GM21390 (cell line): Measurements from ENCODE around the gene PAX5.
A peak's percentile ranks its signal among the peaks of the same experiment; 100 is the strongest.

Experiments used
- ATAC-seq: cut with Tn5 transposase; IDR thresholded peaks from one replicate; pipeline ENCODE4 v1.9.1; 2021; ENCODE audit not compliant: unreplicated experiment

Gene PAX5

DNA sequence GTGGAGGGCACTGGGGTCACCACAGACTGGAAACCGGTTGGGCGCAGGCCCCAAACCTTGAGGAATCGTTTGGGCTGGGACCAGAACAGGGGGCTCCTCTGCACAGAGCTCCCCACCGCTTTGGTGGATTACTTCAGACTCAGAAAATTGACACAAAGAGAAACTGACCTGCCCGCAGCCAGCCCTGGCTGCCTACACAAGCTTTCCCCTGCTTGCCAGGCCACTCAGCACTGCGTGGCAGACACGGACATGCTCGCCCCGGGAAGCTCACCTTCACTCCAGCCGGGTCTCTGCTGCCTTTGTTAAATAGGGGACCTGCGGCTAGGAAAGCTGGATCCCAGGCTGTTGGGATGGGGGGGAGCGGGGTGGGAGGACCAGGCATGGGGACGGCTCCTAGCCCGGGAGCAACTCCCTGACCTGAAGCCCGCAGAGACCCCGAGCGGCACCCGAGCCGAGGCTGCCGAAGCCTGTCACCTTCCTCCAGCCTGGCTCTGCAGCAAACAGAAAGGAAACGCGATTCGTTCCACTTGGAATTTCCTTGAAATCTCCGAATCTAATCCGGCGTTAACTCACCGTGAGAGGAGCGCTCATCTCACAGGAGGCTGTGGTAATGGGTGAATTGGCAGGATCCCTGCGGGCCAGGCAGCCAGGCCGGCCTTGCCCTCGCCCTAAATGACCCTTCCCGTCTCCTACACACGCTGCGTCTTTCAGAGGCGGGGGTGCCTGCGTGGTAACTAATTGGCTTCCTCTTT, 8.8 kb downstream of the PAX5 start:
- ATAC-seq: no peak

DNA sequence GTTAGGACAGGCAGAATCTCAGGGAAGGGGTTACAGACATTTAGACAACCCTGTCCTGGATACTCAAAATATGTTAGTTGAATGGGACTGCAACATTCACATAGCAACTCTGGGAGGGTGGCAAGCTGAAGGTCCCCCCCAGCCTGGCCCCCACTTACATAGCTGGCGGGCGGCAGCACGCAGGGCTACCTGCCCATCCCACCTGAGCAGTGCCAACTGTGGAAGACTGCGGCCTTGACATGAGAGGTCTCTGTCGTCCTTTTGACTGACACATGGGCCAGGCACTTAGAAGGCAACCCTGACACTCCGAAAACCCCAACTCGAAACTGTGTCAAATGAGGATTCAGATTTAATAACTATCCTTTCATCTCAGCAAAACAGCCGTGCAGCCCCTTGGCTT, 16.5 kb downstream of the PAX5 start:
- no peak for ATAC-seq

DNA sequence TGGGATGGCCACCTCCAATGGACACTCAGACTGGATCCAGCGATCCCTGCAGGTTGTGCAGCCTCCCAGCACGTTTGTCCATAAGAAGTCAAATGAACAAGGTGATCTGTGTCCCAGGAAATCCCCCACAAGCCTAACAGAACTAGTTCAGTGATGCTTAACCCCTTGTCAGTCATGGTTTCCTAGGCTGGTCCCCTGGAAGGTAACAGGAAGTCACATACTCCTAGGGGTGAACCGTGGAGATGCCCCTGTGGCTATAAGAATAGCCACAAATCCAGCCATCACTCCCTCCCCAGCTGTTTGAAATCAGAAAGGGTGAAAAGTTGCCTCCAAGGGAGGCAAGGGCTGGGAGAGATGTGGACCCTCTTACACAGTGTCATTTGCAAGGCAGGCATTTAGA, 22.5 kb downstream of the PAX5 start:
- ATAC-seq: no peak

DNA sequence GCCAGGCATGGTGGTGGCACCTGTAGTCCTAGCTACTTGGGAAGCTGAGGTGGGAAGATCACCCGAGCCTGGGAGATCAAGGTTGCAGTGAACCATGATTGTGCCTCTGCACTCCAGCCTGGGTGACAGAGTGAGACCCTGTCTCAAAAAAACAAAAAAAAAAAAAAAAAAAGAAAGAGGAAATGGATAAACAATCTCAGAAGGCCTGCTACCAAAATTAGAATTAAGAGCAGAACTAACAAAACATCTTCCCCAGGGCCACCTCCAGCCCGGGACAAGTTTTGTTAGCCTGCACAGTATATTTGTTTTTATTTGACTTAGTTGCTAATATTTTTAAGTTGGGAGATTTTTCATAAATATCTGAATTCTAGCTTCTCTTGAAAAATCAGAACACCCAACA, 23.1 kb downstream of the PAX5 start:
- ATAC-seq: no peak

DNA sequence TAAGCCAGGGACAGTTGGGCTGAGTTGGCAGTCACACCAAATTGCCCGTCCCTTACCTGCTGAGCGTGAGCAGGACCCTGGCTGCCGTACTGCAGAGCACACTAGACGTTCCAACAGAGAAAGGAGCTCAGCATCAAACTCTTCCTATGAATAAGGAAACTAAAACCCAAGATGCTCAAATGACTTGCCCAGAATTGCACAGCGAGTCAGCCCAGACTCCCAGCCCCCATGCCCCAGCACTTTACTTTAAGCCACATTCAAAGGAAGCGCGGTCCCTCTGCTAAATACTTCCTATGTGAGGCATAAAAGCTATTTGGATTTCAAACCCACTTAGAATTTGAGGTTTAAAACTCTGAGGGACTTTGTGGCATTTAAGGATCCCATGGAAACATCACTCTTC, 23.9 kb downstream of the PAX5 start:
- ATAC-seq: peak; percentile 38

DNA sequence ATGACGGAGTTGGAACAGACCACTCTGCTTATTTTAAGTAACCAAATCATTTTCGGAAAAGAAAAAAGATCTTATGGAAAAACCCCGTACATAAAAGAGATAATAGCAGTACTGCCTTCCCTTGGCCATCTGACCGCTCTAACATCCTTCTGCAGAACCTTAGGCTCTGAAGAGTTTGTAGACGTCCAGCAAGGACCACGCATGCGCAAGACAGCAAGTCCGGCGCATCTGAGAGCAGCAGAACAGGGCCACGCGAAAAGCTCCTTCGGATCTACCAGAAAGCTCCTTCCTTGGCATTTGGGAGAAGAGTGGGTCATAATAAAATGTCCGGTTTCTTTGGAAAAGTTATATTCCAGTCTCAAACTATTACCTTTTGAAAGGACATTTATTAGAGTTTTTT, 26.8 kb downstream of the PAX5 start:
- ATAC-seq: no peak

DNA sequence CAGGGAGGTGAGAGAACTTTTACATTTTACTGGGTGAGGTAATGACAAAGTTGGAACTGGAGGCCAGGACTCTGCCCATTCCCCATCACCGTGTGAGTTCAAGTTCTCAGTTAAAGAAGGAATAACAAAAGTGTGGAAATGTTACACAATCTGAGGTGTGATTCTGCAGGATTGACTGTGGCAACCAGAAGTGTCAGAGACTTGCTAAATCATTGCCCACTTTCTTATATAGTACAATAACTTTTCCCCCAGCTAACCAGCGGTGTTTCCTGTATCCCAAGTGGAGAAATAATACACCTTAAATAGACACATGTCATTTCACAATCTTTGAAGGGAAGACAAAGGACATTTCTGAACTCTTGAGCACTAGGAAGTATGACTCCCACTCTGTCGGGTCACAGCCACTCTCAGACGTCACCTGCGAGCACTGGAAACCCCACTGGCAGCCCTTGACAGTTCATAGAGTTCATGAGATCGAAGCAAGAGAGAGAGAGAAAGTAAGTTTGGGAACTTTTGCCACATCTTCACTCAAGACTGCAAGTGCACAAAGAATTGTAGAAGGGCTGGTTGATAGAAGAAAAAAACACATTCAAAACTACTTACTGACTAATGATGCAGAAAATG, 28.4 kb downstream of the PAX5 start:
- ATAC-seq: peak; percentile 33

DNA sequence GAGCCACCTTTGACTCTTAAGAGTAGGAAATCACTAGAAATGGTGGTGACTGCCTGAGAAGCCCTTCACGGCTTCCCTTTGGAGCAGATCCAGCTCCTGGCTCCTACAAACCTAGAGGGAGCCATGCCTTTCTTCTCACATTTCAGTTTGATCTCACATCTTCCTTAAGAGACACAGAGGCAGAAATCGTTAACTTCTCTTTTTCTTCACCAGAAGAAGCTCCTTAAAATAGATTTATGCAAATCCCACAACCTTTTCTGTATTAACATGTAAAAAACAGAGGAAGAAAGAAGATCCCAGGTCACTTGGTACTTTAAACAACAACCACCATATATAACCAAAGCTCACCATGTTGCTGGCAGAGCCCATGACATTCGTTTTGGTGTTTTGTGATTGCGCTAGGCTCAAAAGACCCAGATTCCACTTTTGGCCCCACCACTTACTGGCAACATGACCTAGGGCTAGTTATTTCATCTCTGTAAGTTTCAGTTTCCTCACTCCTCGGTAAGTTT, 29.6 kb downstream of the PAX5 start:
- peak; percentile 29 for ATAC-seq

DNA sequence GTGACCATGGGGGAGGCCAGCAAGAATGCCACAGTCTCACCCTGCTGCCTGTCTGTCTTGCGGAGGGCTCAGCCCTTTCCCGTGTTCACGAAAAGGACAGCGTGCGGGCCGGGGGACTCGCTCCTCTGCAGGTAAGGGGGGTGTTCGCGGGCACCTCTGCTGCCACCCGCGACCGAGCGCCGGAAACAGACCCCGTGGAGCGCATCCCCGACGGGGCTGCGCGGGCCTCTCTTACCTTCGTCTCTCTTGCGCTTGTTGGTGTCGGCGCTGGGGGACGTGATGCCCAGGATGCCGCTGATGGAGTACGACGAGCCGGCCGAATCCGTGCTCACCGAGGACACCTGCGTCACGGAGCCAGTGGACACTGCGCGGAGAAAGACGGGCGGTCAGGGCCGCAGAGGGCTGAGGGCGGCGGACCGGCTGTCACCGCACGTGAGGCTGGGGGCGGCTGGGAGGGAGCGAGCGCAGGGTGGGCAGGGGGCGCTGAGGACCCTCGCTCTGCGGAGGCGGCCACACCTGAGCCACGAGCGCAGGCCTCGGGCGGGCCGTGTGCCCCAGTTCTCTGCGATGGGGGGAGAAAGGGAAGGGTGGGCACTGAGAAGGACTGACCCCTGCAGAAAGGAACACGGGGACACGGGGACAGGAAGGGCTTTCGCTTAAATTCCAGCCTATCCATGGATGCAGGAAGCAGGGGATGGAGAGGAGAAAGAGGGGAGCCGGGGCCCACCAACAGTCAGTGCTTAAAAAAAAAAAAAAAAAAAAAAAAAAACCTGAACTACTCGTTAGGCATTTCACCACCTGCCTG, 31.5 kb downstream of the PAX5 start:
- ATAC-seq: no peak

DNA sequence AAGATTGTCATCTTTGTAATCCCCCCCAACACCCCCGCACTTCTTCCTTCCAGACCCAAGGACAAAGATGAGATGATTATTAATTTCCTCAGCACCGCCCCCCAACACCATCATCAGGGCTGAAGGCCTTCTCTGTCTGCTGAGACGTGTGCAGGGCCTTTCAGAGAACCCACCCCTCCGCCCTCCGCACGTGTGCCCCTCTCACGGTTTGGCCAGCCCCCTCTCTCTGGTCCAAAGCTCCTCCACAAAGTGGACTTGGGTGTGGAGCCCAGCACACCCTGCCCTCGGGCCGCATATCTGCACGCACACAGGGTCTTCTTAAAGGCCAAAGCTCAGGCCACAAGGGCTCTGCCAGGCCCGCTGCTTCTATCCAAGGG, 32.0 kb downstream of the PAX5 start:
- ATAC-seq: no peak

DNA sequence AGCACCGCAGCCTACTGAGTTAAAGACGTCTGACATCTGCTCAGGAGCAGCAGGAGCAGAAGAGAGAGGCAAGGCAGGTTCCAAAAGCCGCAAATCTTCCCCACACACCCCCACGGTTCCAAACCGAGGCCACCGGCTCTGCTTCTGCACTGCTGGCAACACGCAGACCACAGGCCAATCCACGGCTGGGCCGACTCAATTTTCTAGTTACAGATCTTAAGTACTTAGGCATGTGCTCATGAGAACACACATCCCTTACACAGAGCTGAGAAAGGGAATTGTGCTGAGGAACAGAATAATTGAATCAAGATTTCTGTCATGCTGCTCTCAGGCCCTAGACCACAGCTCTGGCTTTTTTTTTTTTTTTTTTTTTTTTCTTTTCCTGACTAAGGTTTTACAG, 32.6 kb downstream of the PAX5 start:
- ATAC-seq: no peak

DNA sequence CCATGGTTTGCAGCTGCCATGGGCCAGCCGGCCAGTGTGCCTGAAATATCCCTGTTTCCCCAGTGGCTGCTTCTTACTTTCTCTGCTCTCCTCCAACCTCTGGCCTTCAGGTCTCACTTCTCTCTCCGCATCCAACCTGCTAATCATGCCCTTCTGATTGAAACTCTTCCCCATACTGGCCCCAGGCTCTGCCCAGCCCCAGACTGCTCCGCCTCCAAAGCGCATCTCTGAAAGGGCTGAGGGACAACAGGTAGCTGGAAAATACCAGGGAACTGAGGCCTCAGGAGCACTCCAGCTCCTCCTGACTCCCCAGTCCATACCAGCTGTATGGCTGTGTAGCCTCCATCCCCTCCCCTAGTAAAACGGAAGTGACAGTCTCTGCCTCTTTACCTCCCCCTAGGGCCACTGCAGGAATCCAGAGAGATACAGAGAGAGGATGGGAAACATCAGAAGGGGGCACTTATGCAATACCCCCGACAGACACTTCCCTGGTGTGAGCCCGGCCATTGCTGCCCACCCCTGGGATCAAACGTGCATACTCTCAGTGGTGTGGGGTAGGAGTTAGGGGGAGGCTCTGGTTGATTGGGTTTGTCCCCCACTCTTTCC, 34.2 kb downstream of the PAX5 start:
- no peak for ATAC-seq

DNA sequence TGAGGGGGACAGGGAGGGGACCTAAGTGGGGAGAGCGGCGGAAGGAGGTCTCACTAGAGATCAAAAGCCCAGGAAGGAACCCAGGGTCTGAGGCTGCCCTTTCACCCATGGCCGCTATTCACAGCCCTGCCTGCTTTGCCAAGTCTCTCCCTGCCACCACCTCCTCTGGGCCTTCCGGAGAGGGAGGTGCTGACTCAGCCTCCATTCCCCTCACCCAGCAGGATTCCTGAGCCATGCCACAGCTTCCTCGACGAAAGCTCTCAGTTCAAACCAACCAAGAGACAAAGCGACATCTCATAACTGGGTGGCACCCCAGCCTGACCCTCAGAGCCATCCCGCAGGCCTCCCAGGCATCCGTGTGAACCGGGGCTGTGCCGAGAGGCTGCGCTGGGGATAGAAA, 36.7 kb downstream of the PAX5 start:
- no peak for ATAC-seq

DNA sequence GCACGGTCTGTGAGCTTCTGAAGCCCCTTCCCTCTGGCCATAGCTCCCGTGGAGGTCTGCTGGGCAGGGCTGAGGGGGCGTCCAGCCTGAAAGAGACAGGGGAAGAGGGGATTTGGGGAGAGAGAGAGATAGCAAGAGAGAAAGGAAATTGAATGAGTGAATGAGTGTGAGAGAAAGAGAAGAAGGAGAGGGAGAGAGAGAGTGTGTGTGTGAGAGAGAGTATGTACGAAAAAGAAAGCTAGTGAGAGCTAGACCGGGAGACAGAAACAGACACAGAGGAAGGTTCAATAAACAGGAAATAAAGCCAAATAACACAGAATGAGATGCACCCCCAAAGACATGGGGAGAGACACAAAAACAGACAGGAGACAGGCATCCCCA, 37.4 kb downstream of the PAX5 start:
- ATAC-seq: no peak

DNA sequence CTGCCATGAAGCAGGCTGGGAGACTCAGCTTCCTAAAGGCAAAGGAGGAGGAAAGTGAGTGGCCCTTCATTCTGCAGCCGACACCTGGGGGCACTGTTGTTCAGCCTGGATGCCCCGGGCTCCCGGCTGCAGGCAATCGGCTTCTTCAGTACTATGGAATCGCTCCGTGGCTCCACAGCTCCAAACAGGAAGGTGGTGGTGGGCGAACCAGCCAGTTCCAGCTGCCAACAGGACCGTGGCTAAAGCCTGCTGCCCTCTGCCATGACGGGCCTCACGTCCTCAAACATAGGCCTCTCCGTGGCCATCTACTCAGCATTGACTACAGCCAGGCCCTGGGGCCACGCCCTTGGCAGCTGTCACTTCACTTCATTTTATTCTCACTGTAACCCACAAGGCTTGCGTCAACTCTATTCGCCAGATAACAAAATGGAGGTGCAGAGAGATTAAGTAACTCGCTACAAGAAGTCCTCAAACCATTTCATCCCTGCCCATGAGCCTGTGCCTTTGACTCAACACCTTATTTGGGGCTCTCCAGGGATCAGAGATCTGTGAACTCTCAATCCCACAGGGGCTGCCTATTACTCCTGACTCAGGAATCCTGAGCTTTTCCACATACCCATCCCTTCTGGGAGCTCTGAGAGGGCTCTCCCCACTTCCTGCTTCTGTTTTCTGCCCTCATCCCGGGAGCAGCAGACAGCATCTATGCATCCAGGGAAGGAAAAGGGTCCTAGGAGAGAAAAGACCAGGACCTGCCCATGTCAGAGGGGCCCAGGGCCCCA, 38.0 kb downstream of the PAX5 start:
- peak; percentile 38 for ATAC-seq

DNA sequence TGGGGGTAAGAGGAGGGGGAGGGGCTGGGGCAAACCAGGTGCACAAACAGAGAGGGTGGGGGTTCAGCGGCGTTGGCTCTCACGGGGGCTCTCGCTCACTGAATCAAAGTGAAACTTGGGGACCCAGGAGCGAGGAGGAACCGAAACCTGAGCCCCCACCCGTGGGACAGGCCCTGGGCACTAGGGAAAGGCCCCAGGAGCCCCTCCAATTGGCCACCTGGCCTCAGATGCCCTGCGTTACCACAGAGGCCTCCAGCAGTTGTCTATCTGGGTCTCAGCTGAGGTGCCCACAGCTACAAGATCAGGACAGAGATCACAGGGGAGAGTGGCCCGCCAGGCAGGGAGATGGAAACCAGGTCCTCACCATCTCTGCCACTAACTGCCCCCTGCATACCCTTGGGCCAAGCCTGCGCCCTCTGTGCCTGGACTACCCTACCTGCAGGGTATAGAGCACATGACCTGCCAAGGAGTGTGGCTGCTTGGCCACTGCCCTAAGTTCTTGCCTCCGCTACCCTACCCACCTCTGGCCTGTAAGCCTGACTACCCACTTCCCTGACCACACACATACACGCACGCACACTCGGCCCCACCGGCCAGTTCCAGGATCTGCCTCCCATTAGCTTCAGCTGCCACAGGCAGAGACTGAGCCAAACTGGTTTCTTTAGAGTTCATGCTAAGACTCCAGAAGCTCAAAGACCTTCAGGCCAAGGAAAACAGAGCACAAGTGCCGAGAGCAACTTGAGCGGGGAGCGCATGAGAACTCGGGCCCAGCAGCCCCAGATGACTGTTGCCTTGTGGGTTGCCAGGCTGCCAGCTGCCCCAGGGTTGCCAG, 39.9 kb downstream of the PAX5 start:
- ATAC-seq: peak; percentile 55

DNA sequence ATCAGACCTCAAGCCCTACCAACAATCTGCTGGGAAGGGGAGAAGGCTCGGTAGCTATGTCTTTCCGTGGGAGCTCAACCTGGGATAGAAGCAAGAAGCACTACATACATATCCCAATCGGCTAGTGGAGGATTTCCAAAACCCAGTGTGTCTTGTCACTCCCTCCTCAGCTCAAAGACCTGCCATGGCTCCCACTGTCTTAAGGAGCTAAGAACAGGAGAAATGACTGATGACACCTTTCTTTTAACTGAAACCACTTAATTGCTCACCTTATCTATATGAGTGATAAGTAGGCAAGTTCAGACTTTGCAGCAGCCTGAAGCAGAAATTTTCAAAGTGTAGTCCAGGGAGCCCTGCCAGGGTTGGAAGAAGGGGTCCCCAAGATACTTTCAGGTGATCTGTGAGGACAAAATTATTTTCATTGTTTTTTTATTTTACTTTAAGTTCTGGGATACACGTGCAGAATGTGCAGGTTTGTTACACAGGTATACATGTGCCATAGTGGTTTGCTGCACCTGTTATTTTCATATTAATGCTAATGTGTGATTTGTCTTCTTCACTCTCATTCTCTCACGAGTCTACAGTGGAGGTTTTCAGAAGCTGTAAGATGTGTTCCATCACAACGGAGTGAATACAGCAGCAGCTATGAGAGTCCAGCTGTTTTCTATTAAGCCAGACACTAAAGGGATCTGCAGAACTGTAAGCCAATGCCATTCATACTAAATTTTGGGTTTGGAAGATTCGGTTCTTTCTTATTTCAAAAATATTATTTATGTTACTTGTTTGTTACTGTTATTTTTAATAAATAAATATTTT, 41.4 kb downstream of the PAX5 start:
- ATAC-seq: no peak

DNA sequence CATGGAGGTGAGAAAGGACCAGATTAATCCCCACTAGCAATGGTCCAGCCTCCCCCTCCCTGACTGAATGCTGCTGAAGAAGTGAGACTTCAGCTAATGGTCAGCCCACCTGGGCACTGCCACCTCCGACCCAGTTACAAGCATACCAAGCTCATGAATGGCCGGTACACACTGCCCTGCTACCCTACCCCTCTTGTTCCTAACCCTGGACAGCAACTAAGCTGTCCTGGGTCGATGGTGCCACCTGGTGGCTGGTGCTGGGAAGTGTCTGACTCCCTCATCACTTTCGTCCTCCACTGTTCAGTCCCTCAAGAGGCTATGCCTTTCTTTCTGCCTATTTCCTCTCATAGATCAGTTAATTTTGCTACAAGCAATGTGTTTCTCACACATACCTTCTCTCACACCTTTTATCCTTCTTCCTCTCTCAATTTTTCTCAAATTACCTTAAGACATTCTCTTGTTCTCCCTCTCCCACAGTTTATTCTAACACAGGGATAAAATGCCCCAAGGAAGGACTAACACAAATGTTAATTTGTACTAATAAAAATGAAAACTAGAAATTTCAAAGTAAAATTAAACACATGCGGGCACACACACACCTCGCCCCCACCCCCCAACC, 42.4 kb downstream of the PAX5 start:
- ATAC-seq: no peak

DNA sequence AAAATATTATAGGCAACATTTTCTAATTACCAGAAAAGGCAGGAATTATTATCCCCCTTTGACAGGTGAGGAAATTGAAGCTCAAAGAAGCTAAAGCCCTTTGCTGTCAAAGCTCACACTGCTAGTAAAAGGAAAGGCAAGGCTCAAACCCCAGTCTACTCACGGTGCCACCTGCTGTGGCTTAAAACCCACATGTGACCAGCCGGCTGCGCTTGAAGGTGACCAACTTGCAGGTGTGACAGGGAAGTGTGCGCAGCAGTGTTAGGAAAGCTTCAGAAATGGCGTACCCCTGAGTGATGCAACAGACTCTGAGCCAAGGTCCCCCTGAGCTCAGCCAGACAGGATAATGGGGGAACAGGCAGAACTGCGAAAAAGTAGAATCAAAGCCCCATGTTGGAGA, 45.2 kb downstream of the PAX5 start:
- ATAC-seq: no peak
